H1 (cell line): Measurements from ENCODE around the gene TFCP2L1. TPM values are rescaled to one million over a fixed set of nuclear protein-coding genes. Genes with fewer than 3 reads are reported as not detected.

ENCODE experiments used
- CTCF ChIA-PET: fragments of 300-600 bp; sonication (Branson Sonifier 250); formaldehyde crosslinking; loops from one replicate; lab custom pipeline; 2021; ENCODE audit not compliant: partially characterized antibody; lab: Charles Lee
- POLR2A ChIA-PET: fragments of 300-600 bp; sonication (Branson Sonifier 250); formaldehyde crosslinking; loops from one replicate; lab custom pipeline; 2021; ENCODE audit warnings: inconsistent platforms; ENCODE audit not compliant: partially characterized antibody; lab: Charles Lee
- DNase-seq, 2 experiments: peaks; one replicate each; pipeline versions ENCODE4 v3.0.0 to v3.0.0-alpha.2; 2010 to 2022; ENCODE audit warnings: low spot score in 2 of 2, low read depth in 1 of 2, mixed read lengths in 1 of 2
- FAIRE-seq: peaks from 2 replicates; lab custom pipeline; 2011; peaks lifted over from hg19 to GRCh38; lab: Jason Lieb, UNC
- H2AFZ ChIP-seq: 2 replicates; pipeline ENCODE4 v1.8.1; 2012; ENCODE audit warnings: low read length, inconsistent platforms
- H2AK5ac ChIP-seq: 2 replicates; pipeline ENCODE4 v1.6.1; 2013; ENCODE audit warnings: low read depth, low read length
- H2BK120ac ChIP-seq: replicated peaks from 2 replicates; pipeline ENCODE3; 2013; ENCODE audit warnings: low read depth, low read length, inconsistent platforms
- H2BK12ac ChIP-seq: 2 replicates; pipeline ENCODE4 v1.6.1; 2013; ENCODE audit warnings: low read depth, low read length
- H2BK15ac ChIP-seq: 2 replicates; pipeline ENCODE4 v1.6.1; 2013; ENCODE audit warnings: low read length
- H2BK20ac ChIP-seq: 2 replicates; pipeline ENCODE4 v1.6.1; 2013; ENCODE audit warnings: low read length
- H2BK5ac ChIP-seq: 2 replicates; pipeline ENCODE4 v1.6.1; 2013; ENCODE audit warnings: low read depth, low read length
- H3K14ac ChIP-seq: 2 replicates; pipeline ENCODE4 v1.6.1; 2013; ENCODE audit warnings: inconsistent platforms; ENCODE audit not compliant: insufficient read length
- H3K18ac ChIP-seq: 2 replicates; pipeline ENCODE4 v1.6.1; 2013; ENCODE audit warnings: low read length; ENCODE audit errors: extremely low read depth
- H3K23ac ChIP-seq: 2 replicates; pipeline ENCODE4 v1.6.1; 2013; ENCODE audit warnings: inconsistent platforms; ENCODE audit not compliant: insufficient read length
- H3K23me2 ChIP-seq: 2 replicates; pipeline ENCODE4 v1.6.1; 2013; ENCODE audit warnings: low read depth, low read length
- H3K27ac ChIP-seq: 2 replicates; pipeline ENCODE4 v1.6.1; 2011; ENCODE audit warnings: low read depth, low read length, inconsistent platforms
- H3K27me3 ChIP-seq, 4 experiments: replicated peaks in 1 of 4; 1 replicate in 1 of 4; 2 replicates in 3 of 4; pipeline versions ENCODE4 v1.6.1 to v1.8.1; 2011 to 2013; ENCODE audit warnings: low read length in 3 of 4, mild to moderate bottlenecking in 3 of 4, inconsistent platforms in 2 of 4, mixed read lengths in 2 of 4, moderate library complexity in 1 of 4; ENCODE audit not compliant: control insufficient read depth in 3 of 4, insufficient read depth in 3 of 4; ENCODE audit errors: extremely low read depth in 1 of 4
- H3K36me3 ChIP-seq, 4 experiments: 2 replicates each; pipeline versions ENCODE4 v1.6.1 to v1.8.1; 2011 to 2013; ENCODE audit warnings: mild to moderate bottlenecking in 4 of 4, low read length in 3 of 4, moderate library complexity in 2 of 4, control low read depth in 1 of 4, inconsistent platforms in 1 of 4; ENCODE audit not compliant: insufficient read depth in 4 of 4, control insufficient read depth in 2 of 4
- H3K4ac ChIP-seq: replicated peaks from 2 replicates; pipeline ENCODE3; 2013; ENCODE audit warnings: low read length, low read depth, mixed read lengths, inconsistent platforms; ENCODE audit not compliant: insufficient read length
- H3K4me1 ChIP-seq, 4 experiments: replicated peaks in 1 of 4; 1 replicate in 1 of 4; 2 replicates in 3 of 4; pipeline versions ENCODE4 v1.6.1 to v1.8.1; 2011 to 2013; ENCODE audit warnings: low read length in 3 of 4, inconsistent platforms in 2 of 4, mixed read lengths in 1 of 4; ENCODE audit not compliant: insufficient read depth in 4 of 4, control insufficient read depth in 3 of 4
- H3K4me2 ChIP-seq, 2 experiments: 2 replicates each; pipeline versions ENCODE4 v1.6.1 to v1.8.1; 2011 to 2013; ENCODE audit warnings: low read depth in 2 of 2, low read length in 2 of 2, control low read depth in 1 of 2, inconsistent platforms in 1 of 2, mild to moderate bottlenecking in 1 of 2; ENCODE audit not compliant: insufficient read depth in 1 of 2
- H3K4me3 ChIP-seq, 4 experiments: fragments of 200-600, 300-600 bp in 1 of 4; sonication (generic), shearing (Covaris generic), sonication (Bioruptor Twin) in 1 of 4; 2 replicates each; pipeline versions ENCODE4 v1.5.1 to v1.8.1; 2011 to 2016; ENCODE audit warnings: low read length in 4 of 4, low read depth in 3 of 4, control low read depth in 2 of 4, inconsistent platforms in 2 of 4, mild to moderate bottlenecking in 2 of 4, mixed read lengths in 1 of 4, moderate library complexity in 1 of 4; ENCODE audit not compliant: insufficient read depth in 2 of 4; ENCODE audit errors: extremely low read depth in 1 of 4
- H3K56ac ChIP-seq: replicated peaks from 2 replicates; pipeline ENCODE3; 2013; ENCODE audit warnings: low read depth, mild to moderate bottlenecking, mixed read lengths, low read length, inconsistent platforms; ENCODE audit not compliant: insufficient read length
- H3K79me1 ChIP-seq: 2 replicates; pipeline ENCODE4 v1.6.1; 2013; ENCODE audit warnings: low read depth, low read length, control low read depth
- H3K79me2 ChIP-seq, 2 experiments: 2 replicates each; pipeline versions ENCODE4 v1.6.1 to v1.8.1; 2012 to 2013; ENCODE audit warnings: low read length in 2 of 2, mild to moderate bottlenecking in 2 of 2, inconsistent platforms in 1 of 2; ENCODE audit not compliant: insufficient read depth in 2 of 2, control insufficient read depth in 1 of 2
- H3K9ac ChIP-seq, 4 experiments: replicated peaks in 1 of 4; 1 replicate in 1 of 4; 2 replicates in 3 of 4; pipeline versions ENCODE4 v1.6.1 to v1.8.1; 2011 to 2013; ENCODE audit warnings: low read depth in 3 of 4, low read length in 3 of 4, control low read depth in 2 of 4, mild to moderate bottlenecking in 2 of 4, moderate library complexity in 2 of 4, inconsistent platforms in 1 of 4; ENCODE audit errors: extremely low read depth in 1 of 4
- H3K9me3 ChIP-seq, 2 experiments: 2 replicates each; pipeline versions ENCODE4 v1.6.1 to v1.8.1; 2012 to 2013; ENCODE audit warnings: mild to moderate bottlenecking in 2 of 2, moderate library complexity in 2 of 2, control low read depth in 1 of 2, inconsistent platforms in 1 of 2, low read depth in 1 of 2, low read length in 1 of 2, mixed read lengths in 1 of 2; ENCODE audit not compliant: insufficient read depth in 2 of 2
- H4K20me1 ChIP-seq, 2 experiments: replicated peaks in 1 of 2; 2 replicates each; pipeline versions ENCODE3 to v1.8.1; 2011 to 2013; ENCODE audit warnings: inconsistent platforms in 2 of 2, low read length in 2 of 2, mild to moderate bottlenecking in 1 of 2; ENCODE audit not compliant: insufficient read depth in 2 of 2, control insufficient read depth in 1 of 2
- H4K5ac ChIP-seq: 2 replicates; pipeline ENCODE4 v1.6.1; 2013; ENCODE audit warnings: low read length, low read depth, mixed read lengths, inconsistent platforms; ENCODE audit not compliant: insufficient read length
- H4K8ac ChIP-seq: 2 replicates; pipeline ENCODE4 v1.8.0; 2013; ENCODE audit warnings: mild to moderate bottlenecking, moderate library complexity, low read length, inconsistent platforms; ENCODE audit not compliant: insufficient read depth; ENCODE audit errors: extremely low read depth
- H4K91ac ChIP-seq: replicated peaks from 2 replicates; pipeline ENCODE3; 2013; ENCODE audit warnings: low read length, mixed read lengths, inconsistent platforms; ENCODE audit not compliant: insufficient read length
- BRCA1 ChIP-seq: IDR thresholded peaks from 2 replicates; pipeline ENCODE4 v1.6.1; 2012; ENCODE audit warnings: low read depth, low read length, improper control_type of control experiment
- CREB1 ChIP-seq: IDR thresholded peaks from 2 replicates; pipeline ENCODE4 v1.6.1; 2012; ENCODE audit warnings: inconsistent platforms
- KDM5A ChIP-seq: fragments of 200-600 bp; IDR thresholded peaks from 2 replicates; pipeline ENCODE4 v1.7.1; 2012; ENCODE audit warnings: mild to moderate bottlenecking, low read length, inconsistent platforms, mixed read lengths
- SIN3A ChIP-seq, 2 experiments: IDR thresholded peaks in 1 of 2; conservative IDR thresholded peaks in 1 of 2; 2 replicates each; pipeline ENCODE4 v1.6.1; 2011 to 2012; ENCODE audit warnings: low read length in 2 of 2, improper control_type of control experiment in 1 of 2, low read depth in 1 of 2, mild to moderate bottlenecking in 1 of 2
- SIRT6 ChIP-seq: IDR thresholded peaks from one replicate; pipeline ENCODE4 v1.7.1; 2012; ENCODE audit warnings: low read length, inconsistent platforms
- TBP ChIP-seq: IDR thresholded peaks from 2 replicates; pipeline ENCODE4 v1.6.1; 2011; ENCODE audit warnings: low read depth, low read length, improper control_type of control experiment
- ZNF274 ChIP-seq: IDR thresholded peaks from 2 replicates; pipeline ENCODE4 v1.7.0; 2012; ENCODE audit warnings: low read length, borderline replicate concordance; ENCODE audit errors: extremely low read depth
- WGBS, 2 experiments: shearing (Covaris generic) in 1 of 2; methylation state at CpG; one replicate each; pipeline versions ENCODE4 v1.1.6 to v1.1.7; 2013 to 2015; ENCODE audit warnings: low lambda C conversion rate in 2 of 2, mixed read lengths in 2 of 2, inconsistent platforms in 1 of 2, low coverage in 1 of 2, missing lambda C conversion rate in 1 of 2; ENCODE audit not compliant: insufficient replicate concordance in 2 of 2, insufficient coverage in 1 of 2, insufficient read length in 1 of 2; ENCODE audit errors: extremely low coverage in 1 of 2, missing lambda C conversion rate in 1 of 2; 5-methylcytosine and 5-hydroxymethylcytosine counted together
- polyA plus RNA-seq, 7 experiments: library from polyadenylated mRNA; depleted of rRNA in 3 of 7; stranded (reverse) in 5 of 7; unstranded in 2 of 7; fragments of >200 nt in 5 of 7; fragments of 200-250 nt in 2 of 7; gene quantifications; 1 replicate in 5 of 7; 2 replicates in 1 of 7; 4 replicates in 1 of 7; pipeline versions ENCODE4 v1.2.1 to v1.2.3, GENCODE V29; 2011 to 2013; ENCODE audit warnings: missing spikeins in 2 of 7, mixed read lengths in 2 of 7
- total RNA-seq: library from RNA; stranded (reverse); fragmentation: NEBNext Ultra II Directional; extraction: Animal tissue kit (Norgen Biotek cat#: 25700); gene quantifications from 2 replicates; pipeline ENCODE4 v1.2.1, GENCODE V29; 2021
- TF ChIP-seq, protein P1 (sequence below): IDR thresholded peaks from 2 replicates; pipeline ENCODE4 v1.6.1; 2012; ENCODE audit warnings: low read length, inconsistent platforms

Gene TFCP2L1
- total and polyA plus RNA-seq, 2 of the 8 experiments (the other 6 are each of a cell fraction or from before 2014, with no cell fraction given), result 1.5 to 3.8 TPM

DNA sequence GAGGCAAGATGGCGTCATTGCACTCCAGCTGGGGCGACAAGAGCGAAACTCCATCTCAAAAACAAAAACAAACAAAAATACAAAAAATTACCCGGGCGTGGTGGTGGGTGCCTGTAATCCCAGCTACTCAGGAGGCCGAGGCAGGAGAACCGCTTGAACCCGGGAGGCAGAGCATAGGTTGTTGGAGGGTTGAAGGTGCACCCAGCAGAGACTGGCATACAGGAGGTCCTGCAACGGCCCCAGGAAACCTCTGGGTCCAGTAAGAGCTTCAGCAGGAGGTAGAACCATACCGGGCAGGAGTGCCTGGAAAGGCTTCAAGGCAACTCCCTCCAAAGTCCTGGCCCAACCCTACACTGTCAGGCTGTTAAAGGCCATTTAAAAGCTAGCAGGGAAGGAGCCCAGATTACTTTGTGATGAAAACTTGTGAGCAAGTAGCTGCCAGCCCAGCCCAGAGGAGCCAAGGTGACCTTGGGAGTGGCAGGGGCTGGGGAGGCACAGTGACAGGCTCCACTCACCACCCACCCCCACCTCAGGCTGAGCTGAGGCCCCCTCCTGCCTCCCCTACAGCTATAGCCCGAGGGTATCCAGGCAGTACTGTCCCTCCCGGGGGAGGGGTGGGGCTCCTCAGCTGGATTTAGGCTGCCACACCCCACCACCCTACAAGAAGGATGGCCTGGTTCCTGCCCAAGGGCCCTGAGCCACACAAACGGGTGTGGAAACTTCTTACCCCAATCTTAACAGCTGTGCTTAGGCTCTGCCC, 28.1 kb downstream of the TFCP2L1 start:
- H3K4ac ChIP-seq, result no peak overlapping the region
- H2BK15ac ChIP-seq, result no peak overlapping the region; the same call in 1 of the 2 replicates
- no peak overlapping the region for H3K14ac ChIP-seq
- no peak overlapping the region for H2BK20ac ChIP-seq
- TF ChIP-seq KDM5A (no peak), BRCA1 (no peak), CREB1 (no peak), TBP (no peak), SIRT6 (no peak), SIN3A (conservative IDR thresholded peaks at IDR 0.05 in 1 of 2, IDR thresholded peaks at IDR 0.05 in 1 of 2; ENCODE audit: low read depth in 1 of 2, low read length in 2 of 2) (no peak), ZNF274 (no peak)
- TF ChIP-seq, protein P1, sequence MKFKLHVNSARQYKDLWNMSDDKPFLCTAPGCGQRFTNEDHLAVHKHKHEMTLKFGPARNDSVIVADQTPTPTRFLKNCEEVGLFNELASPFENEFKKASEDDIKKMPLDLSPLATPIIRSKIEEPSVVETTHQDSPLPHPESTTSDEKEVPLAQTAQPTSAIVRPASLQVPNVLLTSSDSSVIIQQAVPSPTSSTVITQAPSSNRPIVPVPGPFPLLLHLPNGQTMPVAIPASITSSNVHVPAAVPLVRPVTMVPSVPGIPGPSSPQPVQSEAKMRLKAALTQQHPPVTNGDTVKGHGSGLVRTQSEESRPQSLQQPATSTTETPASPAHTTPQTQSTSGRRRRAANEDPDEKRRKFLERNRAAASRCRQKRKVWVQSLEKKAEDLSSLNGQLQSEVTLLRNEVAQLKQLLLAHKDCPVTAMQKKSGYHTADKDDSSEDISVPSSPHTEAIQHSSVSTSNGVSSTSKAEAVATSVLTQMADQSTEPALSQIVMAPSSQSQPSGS, result no peak
- H3K4me2 ChIP-seq, result no peak overlapping the region
- no peak overlapping the region for H4K8ac ChIP-seq
- H3K23me2 ChIP-seq, result no peaks in the 10 kb centered on the region
- H3K27me3 ChIP-seq, result no peaks in the 10 kb centered on the region
- H3K79me1 ChIP-seq, result 0 out of 2 replicates have a peak, but pooled peaks cover 5% of the 10 kb centered on the region
- FAIRE-seq (no peak), DNase-seq (no peak)
- no peak overlapping the region for H4K91ac ChIP-seq
- H2BK12ac ChIP-seq, result no peak overlapping the region
- peaks cover 0 to 2% of the 10 kb centered on the region in 2 experiments for H4K20me1 ChIP-seq
- H3K79me2 ChIP-seq, result no peaks in the 10 kb centered on the region
- no peak overlapping the region for H3K56ac ChIP-seq
- H3K23ac ChIP-seq, result no peak overlapping the region
- H2AK5ac ChIP-seq, result no peak overlapping the region
- no peak overlapping the region for H3K4me3 ChIP-seq
- CTCF ChIA-PET, result interaction anchor here (0.7 to 1.7 kb wide), 6 partner anchors 10 to 161 kb away, joined by 3 to 7 read pairs (median 4); no protein-coding TSS in a partner anchor
- POLR2A ChIA-PET, result interaction anchor here (1.0 kb wide), 1 partner anchor 42 kb away, joined by 3 read pairs; no protein-coding TSS in a partner anchor
- H2AFZ ChIP-seq, result no peak overlapping the region
- peaks cover 0 to 3% (median 0%) of the 10 kb centered on the region in 4 experiments; a peak in 2 of 7 replicates for H3K4me1 ChIP-seq
- 89% methylated on average over 13 of the region's 13 CpGs; no CpG with 5 or more reads in 1 of the 2 experiments for WGBS, 2 experiments
- H3K9me3 ChIP-seq, result no peaks in the 10 kb centered on the region
- no peak overlapping the region for H3K18ac ChIP-seq
- no peak overlapping the region for H2BK120ac ChIP-seq
- H3K9ac ChIP-seq, result no peak overlapping the region
- H4K5ac ChIP-seq, result no peak overlapping the region
- no peak overlapping the region for H2BK5ac ChIP-seq
- no peak overlapping the region for H3K27ac ChIP-seq
- no peaks in the 10 kb centered on the region for H3K36me3 ChIP-seq
